Tibial nerve (tissue), 4 donors: ENCODE results near the gene MKLN1. TPM values are rescaled to one million over a fixed set of nuclear protein-coding genes. Genes with fewer than 3 reads are reported as not detected.

Source experiments
- DNase-seq, 2 donors: peaks; one replicate each; pipeline ENCODE4 v3.0.0-alpha.2; 2019; ENCODE audit warnings: low spot score in 2 of 2
- H3K27ac ChIP-seq, 4 donors: fragments of 200-600 bp; sonication (generic) in 3 of 4; one replicate each; pipeline ENCODE4 v1.5.1; 2017 to 2019; ENCODE audit warnings: mild to moderate bottlenecking in 1 of 4
- H3K27me3 ChIP-seq, 2 donors: fragments of 200-600 bp; sonication (generic) in 1 of 2; one replicate each; pipeline versions ENCODE4 v1.5.1 to v1.6.0; 2017 to 2019
- H3K36me3 ChIP-seq, 3 donors: fragments of 200-600 bp; sonication (generic); one replicate each; pipeline ENCODE4 v1.5.1; 2018 to 2019
- H3K4me1 ChIP-seq, 4 donors: fragments of 200-600 bp; sonication (generic) in 3 of 4; one replicate each; pipeline ENCODE4 v1.5.1; 2017 to 2019
- H3K4me3 ChIP-seq, 4 donors: fragments of 200-600 bp; sonication (generic) in 3 of 4; one replicate each; pipeline ENCODE4 v1.5.1; 2017 to 2019; ENCODE audit warnings: mild to moderate bottlenecking in 1 of 4, moderate library complexity in 1 of 4
- H3K9me3 ChIP-seq, 4 donors: fragments of 200-600 bp; sonication (generic) in 3 of 4; one replicate each; pipeline ENCODE4 v1.5.1; 2017 to 2019
- EP300 ChIP-seq, 2 donors: sonication (generic); formaldehyde crosslinking; IDR thresholded peaks; one replicate each; pipeline ENCODE4 v1.6.1; 2017; ENCODE audit warnings: antibody characterized with exemption in 2 of 2, mild to moderate bottlenecking in 1 of 2
- POLR2A ChIP-seq, 2 donors: fragments of 450-650 bp; IDR thresholded peaks; one replicate each; pipeline ENCODE4 v1.6.1; 2017; ENCODE audit warnings: antibody characterized with exemption in 2 of 2, mild to moderate bottlenecking in 2 of 2, moderate library complexity in 2 of 2
- WGBS, 2 donors: methylation state at CpG; one replicate each; pipeline ENCODE4 v1.1.5; 2018; 5-methylcytosine and 5-hydroxymethylcytosine counted together
- total RNA-seq, 4 donors: library from RNA; depleted of rRNA; stranded (reverse); fragments of >200 nt; gene quantifications; one replicate each; pipeline ENCODE4 v1.1.0, GENCODE V29; 2016
- TF ChIP-seq, protein P1 (sequence below), 5 experiments: fragments of 200-600 bp in 3 of 5; fragments of 450-650 bp in 2 of 5; sonication (generic) in 3 of 5; IDR thresholded peaks; one replicate each; pipeline ENCODE4 v1.5.1; 2016 to 2019; ENCODE audit warnings: antibody characterized with exemption in 5 of 5, mild to moderate bottlenecking in 3 of 5, moderate library complexity in 2 of 5

MKLN1 gene
- 100 to 1,000 TPM in 1 of 4 donors, 10 to 100 TPM in 3; 86.4 to 143 (median 95.0) TPM for total RNA-seq

GRCh38 chr7:131327626-131328376 is at the start of gene MKLN1:
Gene MKLN1, plus strand, starts transcription at chr7:131327876. Its CDS starts 24 bp downstream, at chr7:131327900.
- Histone ChIP-seq H3K4me1 (peaks cover 0 to 43% (median 17%) of the 10 kb centered on the region in 4 donors), H3K4me3 (peak within 1 kb of the TSS; percentile 83 to 96 (median 94)), H3K36me3 (peaks cover 0 to 9% (median 0%) of the 10 kb centered on the region in 3 donors), H3K9me3 (no peaks in the 10 kb centered on the region), H3K27ac (peak within 1 kb of the TSS; percentile 96 to 100 (median 98)), H3K27me3 (no peaks in the 10 kb centered on the region)
- TF ChIP-seq POLR2A (IDR thresholded peaks at IDR 0.05) (peak; percentile 91 to 93), EP300 (IDR thresholded peaks at IDR 0.05) (peak; percentile 21 to 96)
- TF ChIP-seq, protein P1, sequence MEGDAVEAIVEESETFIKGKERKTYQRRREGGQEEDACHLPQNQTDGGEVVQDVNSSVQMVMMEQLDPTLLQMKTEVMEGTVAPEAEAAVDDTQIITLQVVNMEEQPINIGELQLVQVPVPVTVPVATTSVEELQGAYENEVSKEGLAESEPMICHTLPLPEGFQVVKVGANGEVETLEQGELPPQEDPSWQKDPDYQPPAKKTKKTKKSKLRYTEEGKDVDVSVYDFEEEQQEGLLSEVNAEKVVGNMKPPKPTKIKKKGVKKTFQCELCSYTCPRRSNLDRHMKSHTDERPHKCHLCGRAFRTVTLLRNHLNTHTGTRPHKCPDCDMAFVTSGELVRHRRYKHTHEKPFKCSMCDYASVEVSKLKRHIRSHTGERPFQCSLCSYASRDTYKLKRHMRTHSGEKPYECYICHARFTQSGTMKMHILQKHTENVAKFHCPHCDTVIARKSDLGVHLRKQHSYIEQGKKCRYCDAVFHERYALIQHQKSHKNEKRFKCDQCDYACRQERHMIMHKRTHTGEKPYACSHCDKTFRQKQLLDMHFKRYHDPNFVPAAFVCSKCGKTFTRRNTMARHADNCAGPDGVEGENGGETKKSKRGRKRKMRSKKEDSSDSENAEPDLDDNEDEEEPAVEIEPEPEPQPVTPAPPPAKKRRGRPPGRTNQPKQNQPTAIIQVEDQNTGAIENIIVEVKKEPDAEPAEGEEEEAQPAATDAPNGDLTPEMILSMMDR (IDR thresholded peaks at IDR 0.05) = peak in 2 of 5 experiments; percentile 30 to 40
- WGBS, 2 donors = 0% methylated on average over 56 to 68 of the region's 69 CpGs
- peak; percentile 91 to 92 for DNase-seq

GRCh38 chr7:131279044-131279443 is 48.6 kb upstream of the MKLN1 start:
- no peak for DNase-seq
- Histone ChIP-seq H3K9me3 (no peaks in the 10 kb centered on the region), H3K4me1 (peaks cover 0 to under 1% (median 0%) of the 10 kb centered on the region in 4 donors), H3K27me3 (no peaks in the 10 kb centered on the region), H3K36me3 (no peaks in the 10 kb centered on the region), H3K4me3 (no peak overlapping the region), H3K27ac (no peak overlapping the region)
- TF ChIP-seq, protein P1 (IDR thresholded peaks at IDR 0.05) = no peak
- no peak for TF ChIP-seq POLR2A (IDR thresholded peaks at IDR 0.05)
- TF ChIP-seq EP300 (IDR thresholded peaks at IDR 0.05) = no peak
- 42 to 47% methylated on average over 1 of the region's 1 CpG for WGBS, 2 donors

DNA sequence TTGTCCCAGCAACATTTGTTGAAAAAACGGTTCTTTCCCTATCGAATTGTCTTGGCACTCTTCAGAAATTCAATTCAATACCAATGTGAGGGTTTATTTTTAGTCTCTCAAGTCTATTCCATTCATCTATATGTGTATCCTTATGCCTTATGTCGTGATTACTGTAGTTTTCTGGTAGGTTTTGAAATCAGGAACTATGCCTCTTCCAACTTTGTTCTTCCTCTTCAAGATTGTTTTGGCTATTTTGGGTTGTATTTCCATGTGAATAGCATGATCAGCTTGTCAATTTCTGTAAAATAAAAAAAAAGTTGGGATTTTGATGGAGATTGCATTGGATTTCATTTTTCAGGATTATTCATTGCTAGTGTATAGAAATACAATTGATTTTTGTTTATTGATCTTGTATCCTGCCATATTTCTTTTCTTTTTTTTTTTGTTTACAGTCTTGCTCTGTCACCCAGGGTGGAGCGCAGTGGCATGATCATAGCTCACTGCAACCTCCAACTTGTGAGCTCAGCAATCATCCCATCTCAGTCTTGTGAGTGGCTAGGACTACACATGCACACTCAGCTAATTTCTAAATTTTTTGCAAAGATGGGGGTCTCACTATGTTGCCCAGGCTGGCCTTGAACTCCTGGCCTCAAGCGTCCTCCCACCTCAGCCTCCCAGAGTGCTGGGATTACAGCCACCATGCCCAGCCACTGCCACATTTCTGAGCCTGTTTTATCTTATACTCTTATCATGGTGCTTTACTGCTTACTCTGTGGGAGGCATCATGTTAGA is 46.2 kb upstream of the MKLN1 start:
- H3K27me3 ChIP-seq = no peaks in the 10 kb centered on the region
- H3K4me3 ChIP-seq = no peak overlapping the region
- TF ChIP-seq POLR2A (IDR thresholded peaks at IDR 0.05) (no peak), EP300 (IDR thresholded peaks at IDR 0.05) (no peak)
- TF ChIP-seq, protein P1 (IDR thresholded peaks at IDR 0.05) = no peak
- no peaks in the 10 kb centered on the region for H3K36me3 ChIP-seq
- 86 to 92% methylated on average over 5 of the region's 5 CpGs for WGBS, 2 donors
- no peak for DNase-seq
- H3K4me1 ChIP-seq = peaks cover 0 to 24% (median 5%) of the 10 kb centered on the region in 4 donors
- H3K27ac ChIP-seq = no peak overlapping the region
- H3K9me3 ChIP-seq = no peaks in the 10 kb centered on the region

DNA sequence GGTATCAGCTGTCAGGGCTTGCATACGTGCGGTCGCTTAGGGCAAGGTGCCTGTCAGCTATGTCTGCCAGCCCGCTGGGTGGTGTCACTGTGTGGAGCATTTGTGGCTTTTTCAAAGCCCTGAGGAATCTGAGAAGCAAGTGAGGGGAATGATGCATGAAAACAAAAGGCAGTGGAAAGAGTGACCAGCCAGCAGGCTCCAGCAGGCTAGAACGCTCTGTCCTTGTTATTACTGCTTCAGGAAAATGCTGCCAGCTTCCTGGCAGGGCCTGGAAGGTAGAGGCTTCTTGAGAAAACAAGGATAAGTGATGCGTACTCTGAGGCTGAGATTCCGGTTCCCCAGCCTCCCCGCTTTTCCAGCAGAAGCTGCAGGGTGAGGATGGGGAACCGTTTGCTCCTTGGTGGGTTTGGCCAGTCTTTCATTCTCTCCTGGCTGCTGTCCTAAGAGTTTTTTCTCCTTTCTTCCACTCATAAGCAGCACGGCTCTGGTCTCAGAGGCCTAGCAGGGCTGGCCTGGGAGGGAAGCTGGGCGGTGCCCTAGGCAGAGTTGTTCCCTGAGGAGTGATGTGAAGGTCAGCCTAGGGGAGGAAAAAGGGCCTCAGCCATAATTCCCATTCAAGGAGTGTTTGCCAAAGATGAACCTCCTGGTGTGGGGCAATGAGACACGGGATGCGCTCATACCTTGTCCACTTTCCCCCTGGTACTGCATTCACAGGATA is 42.8 kb upstream of the MKLN1 start:
- Histone ChIP-seq H3K27me3 (no peaks in the 10 kb centered on the region), H3K27ac (peak overlapping the region; percentile 51 to 86 (median 75)), H3K9me3 (no peaks in the 10 kb centered on the region), H3K4me3 (no peak overlapping the region), H3K36me3 (no peaks in the 10 kb centered on the region), H3K4me1 (peaks cover 0 to 29% (median 5%) of the 10 kb centered on the region in 4 donors)
- TF ChIP-seq, protein P1 (IDR thresholded peaks at IDR 0.05) = no peak
- TF ChIP-seq EP300 (IDR thresholded peaks at IDR 0.05) = peak; percentile 24 to 87
- 47 to 67% methylated on average over 13 of the region's 13 CpGs for WGBS, 2 donors
- DNase-seq = peak; percentile 51 to 55
